Nucleus accumbens (tissue), 56 donors: ENCODE measurements around the gene PTPRN2.
A peak's percentile ranks its signal among the peaks of the same experiment; 100 is the strongest.

Experiments
- DNase-seq, 56 donors: peaks; one replicate each; lab custom pipeline; 2025; lab: John Stamatoyannopoulos, UW

The PTPRN2 gene

DNA sequence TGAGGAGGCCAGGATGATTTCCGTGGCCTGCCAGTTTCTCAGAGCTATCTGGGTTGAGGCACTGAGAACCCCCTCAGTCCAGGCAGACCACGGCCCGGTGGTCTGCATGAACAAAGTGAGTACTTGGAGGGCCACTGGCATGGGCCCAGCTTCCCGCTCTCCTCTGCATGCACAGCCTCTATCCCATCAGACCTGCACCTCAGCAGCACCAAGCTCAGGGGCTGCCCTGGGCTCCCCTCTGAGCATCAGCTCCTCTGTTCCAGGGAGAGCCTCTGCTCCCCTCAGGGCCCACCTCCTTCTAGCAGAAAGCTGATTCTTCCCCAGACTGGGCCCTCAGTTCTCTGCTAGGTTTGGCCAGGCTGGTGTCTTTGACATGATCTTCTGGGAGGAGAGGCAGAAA, 780.9 kb downstream of the PTPRN2 start:
- no peak for DNase-seq

DNA sequence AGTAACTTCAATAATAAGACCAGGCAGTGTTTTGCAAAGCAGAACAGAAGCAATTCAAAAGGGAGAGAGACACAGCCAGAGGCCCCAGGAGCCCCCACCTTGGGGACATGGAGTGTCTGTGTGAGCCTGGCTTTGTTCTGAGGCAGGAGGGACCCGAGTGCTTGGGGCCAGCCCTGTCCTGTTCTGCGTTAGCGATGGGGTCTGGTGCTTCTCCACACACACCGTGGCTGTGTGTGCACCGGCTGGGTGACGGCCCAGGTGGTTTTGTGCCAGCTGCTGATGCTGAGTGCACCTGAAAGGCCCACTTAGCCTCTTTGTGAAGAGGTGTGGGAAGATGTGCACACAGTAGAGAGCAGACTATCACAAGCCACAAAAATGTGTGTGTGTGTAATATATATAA, 781.9 kb downstream of the PTPRN2 start:
- DNase-seq, result no peak

DNA sequence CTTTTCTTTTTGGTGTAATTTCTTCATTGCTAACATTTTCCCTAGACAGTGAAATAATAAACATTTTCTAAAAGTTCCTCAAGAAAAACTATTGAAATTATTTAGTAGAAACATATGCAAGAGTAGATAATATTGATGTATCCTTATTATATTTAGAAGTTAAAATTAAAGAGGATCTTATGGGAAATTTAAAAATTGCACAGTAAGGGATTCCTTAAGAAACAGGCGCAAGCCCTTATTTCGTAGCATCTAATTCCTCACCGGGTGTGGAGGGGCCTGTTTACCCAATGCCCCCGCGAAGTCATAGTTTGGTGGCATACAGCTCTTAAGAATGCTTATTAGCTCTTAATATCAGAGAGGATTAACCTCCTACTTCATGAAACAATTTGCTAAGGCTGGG, 783.7 kb downstream of the PTPRN2 start:
- no peak for DNase-seq

DNA sequence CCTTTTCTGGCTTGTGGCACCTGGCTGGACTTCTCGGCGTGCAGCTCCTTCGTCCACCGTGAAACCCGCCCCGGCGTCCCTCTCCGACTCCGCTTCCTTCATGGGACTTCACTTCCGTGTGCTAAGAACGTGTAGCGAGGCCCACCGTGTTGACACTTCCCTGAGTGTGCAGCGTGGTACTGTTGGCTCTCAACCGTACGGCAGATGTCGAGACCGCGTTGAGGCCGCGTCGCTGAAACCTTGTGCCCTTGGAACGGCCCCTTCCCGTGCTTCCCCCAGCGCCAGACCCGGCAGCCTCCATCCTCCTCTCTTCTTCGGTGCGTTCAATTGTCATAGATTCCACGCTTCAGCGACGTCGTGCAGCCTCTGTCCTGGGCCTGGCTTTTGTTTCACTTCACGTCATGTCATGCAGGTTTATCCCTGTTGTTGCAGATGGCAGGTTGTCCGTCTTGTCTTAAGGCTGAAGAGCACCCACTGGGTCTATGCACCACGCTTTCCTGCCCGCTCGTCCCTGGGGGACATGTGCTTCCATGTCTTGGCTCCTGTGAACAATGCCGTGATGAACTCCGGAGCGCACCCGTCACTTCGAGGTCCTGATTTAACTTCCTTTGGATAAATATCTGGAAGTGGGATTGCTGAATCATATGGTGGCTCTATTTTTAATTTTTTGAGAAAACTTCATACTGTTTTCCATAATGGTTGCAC, 785.5 kb downstream of the PTPRN2 start:
- no peak for DNase-seq

- DNase-seq, result no peak
Observed at GRCh38 chr7:157801113-157801512, 786.5 kb downstream of the PTPRN2 start.

DNA sequence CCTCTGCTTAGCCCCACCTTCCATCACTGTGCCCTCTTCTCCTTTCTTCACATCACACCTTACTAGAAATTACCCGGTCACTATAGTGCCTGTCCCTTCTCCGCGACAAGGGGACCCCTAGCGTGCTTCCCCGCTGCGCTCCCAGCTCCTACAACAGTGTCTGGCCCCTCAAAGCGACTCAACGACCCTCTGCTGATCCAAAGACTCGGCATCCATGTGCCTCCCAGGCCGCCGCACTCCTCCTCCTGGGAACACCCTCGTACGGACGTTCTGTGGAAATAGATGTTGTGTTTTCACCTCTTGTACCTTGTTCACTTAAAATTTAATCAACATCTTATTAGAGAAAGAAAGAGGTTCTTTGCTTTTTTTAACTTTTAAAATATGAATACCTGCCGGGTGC, 787.3 kb downstream of the PTPRN2 start:
- no peak for DNase-seq

DNA sequence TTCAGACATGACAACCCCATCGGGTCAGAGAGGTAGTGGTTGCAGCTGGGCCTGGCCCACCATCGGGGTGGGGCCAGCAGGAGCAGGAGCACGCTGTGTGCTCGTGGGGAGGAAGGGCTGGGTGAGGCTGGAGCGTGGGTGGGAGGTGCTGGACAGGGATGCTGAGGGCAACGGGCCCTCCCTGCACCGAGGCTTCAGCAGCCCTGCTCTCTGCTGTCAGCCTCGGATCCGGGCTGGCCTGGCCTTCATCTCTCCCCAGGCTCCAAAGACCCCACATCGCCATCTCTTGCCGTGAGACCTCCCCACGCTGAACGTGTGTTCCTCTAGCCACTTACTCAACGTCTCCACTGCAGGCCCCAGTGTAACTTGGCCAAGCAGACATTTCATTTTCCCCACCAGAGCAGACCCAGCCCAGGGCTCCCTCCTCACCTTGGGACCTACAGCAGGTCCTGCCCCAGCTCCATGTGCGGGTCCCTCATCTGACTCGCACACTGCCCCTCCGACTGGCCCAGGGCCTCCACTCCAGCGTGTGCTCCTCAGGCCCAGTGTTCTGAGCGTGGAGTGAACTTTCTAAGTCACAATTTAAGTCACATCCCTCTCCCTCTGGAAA, 788.4 kb downstream of the PTPRN2 start:
- DNase-seq, result no peak

DNA sequence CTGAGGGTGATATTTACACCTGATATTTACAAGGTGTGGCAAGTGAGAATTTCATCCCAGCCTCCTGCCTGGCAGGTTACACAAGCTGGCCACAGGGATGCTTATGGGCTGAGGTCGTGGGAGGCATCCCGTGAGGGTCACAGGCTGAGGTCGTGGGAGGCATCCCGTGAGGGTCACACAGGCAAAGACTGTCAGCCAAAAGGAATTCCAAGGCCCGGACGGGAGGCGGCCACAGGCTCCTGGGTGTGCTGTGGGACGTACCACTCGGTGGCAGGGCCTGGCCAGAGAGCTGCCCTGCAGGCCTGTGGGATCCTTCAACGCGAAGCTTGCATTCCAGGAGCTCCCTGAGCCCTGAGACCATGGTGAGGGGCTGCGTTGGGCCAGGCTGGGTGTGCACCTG, 790.3 kb downstream of the PTPRN2 start:
- DNase-seq, result no peak

DNA sequence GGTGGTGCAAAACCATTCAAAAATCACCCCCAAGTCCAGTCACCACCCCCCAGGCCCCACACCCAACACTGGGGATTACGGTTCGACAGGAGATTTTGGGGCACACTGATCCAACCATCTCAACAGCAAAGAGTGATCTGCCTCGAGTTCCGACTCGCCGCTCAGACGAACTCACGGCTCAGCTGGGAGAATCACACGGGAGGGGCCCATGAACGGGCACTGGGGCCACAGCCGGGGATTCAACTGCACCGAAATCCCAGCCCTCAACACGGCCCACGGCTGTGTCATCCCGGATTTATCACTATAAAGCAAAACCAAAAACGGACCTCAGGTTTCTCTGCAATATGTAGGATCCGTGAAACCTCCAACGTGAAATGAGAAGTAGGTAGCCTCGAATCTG, 790.8 kb downstream of the PTPRN2 start:
- DNase-seq, result no peak

GRCh38 chr7:157795643-157796042, 792.0 kb downstream of the PTPRN2 start:
- DNase-seq, result no peak

GRCh38 chr7:157795199-157795598, 792.4 kb downstream of the PTPRN2 start:
- no peak for DNase-seq

DNA sequence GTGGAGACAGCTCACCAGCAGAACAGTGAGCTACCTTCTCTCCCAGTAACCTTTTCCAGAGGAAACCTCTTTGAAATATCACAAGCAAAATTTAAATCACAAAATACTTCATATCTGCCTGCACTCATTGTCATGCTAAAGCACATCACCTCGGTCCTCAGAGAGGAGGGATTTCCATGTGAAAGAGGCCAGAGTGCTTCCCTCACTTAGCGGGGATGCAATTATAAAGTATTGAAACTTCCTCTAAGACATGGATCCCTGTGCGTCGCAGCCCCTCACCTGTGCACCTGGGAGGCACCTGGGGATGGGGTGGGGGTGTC, 792.9 kb downstream of the PTPRN2 start:
- DNase-seq, result no peak

GRCh38 chr7:157793973-157794745, 793.5 kb downstream of the PTPRN2 start:
- peak in 3 of 56 donors; percentile 7 to 26 (median 19) for DNase-seq

DNA sequence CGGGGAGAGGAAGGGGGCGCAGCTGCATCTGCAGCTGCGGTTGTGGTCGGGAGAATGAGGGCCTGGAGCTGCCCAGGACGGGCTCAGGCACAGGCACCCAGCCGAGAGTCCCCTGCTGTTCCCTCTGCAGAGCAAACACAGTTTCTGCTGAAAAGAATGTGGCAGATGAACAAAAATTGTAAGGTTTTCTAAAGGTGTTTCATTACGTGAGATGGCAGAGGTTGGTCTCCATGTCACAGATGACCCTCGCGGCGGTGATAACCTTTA, 794.6 kb downstream of the PTPRN2 start:
- no peak for DNase-seq

- DNase-seq, result no peak
Observed at GRCh38 chr7:157792241-157793086, 795.2 kb downstream of the PTPRN2 start.

GRCh38 chr7:157791666-157792065, 796.0 kb downstream of the PTPRN2 start:
- no peak for DNase-seq

- no peak for DNase-seq
Observed at GRCh38 chr7:157791261-157791660, 796.4 kb downstream of the PTPRN2 start.

DNA sequence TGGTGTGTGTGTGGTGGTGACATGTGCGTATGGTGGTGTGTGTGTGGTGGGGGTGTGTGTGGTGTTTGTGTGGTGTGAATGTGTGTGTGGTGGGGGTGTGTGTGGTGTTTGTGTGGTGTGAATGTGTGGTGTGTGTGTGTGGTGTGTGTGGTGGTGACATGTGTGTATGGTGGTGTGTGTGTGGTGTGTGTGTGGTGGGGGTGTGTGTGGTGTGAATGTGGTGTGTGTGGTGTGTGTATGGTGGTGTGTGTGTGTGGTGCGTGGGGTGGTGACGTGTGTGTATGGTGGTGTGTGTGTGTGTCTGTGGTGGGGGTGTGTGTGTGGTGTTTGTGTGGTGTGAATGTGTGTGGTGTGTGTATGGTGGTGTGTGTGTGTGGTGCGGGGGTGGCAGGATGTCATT, 797.7 kb downstream of the PTPRN2 start:
- no peak for DNase-seq

DNA sequence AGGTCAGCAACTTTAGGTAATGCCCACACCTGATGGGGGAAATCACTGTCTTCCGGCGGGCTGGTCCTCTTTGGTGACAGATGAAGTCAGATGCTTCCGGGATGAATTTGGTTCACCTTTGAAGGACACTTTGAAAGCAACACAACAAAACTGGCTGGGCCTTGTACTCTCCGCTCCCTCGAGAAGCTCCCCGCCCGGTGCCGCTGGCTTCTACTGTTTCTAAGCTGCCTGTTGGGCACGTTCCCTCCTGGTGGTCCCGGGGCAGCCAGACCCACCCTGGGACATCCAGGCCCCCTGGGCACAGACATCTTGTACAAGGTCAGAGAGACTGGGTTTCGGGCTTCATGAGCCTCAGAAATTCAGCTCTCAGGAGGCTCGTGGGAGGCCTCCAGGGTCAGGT, 798.5 kb downstream of the PTPRN2 start:
- DNase-seq, result no peak

GRCh38 chr7:157788573-157788972, 799.0 kb downstream of the PTPRN2 start:
- DNase-seq, result no peak

- no peak for DNase-seq
Observed at GRCh38 chr7:157787275-157787701, 800.3 kb downstream of the PTPRN2 start.
